ENCODE results near the gene MOB3C. TPM values are rescaled to one million over a fixed set of nuclear protein-coding genes. Genes with fewer than 3 reads are reported as not detected.
"Not testable (repeated sequence)": the region's sequence is repeated elsewhere in the genome, so short reads cannot be mapped to it uniquely, and the experiment has no call there.

Gene MOB3C
- total RNA-seq, 6 experiments from 2014 or later: 2.6 to 6.3 (median 5.7) TPM

DNA sequence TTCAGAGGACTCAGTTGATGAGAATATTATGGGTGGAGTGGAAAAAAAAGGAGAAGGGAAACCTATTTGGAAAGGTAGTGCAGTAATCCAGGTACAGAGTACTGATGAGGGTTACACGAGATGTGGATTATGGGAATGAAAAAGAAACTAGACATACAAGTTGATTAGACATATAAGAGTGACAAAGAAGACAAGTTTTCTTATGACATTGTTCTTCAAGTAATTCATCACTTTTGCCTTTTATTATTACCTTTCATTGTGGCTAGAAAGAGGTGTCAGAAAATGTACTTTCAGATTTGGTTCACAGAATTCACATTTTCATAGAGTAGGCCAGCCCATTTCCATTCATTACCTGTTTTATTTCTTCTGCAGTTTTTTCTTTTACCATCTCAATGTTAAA is 41.2 kb upstream of the MOB3C start:
- no peak for TF ChIP-seq POLR2A (IDR thresholded peaks at IDR 0.05)
- TF ChIP-seq, protein P1, sequence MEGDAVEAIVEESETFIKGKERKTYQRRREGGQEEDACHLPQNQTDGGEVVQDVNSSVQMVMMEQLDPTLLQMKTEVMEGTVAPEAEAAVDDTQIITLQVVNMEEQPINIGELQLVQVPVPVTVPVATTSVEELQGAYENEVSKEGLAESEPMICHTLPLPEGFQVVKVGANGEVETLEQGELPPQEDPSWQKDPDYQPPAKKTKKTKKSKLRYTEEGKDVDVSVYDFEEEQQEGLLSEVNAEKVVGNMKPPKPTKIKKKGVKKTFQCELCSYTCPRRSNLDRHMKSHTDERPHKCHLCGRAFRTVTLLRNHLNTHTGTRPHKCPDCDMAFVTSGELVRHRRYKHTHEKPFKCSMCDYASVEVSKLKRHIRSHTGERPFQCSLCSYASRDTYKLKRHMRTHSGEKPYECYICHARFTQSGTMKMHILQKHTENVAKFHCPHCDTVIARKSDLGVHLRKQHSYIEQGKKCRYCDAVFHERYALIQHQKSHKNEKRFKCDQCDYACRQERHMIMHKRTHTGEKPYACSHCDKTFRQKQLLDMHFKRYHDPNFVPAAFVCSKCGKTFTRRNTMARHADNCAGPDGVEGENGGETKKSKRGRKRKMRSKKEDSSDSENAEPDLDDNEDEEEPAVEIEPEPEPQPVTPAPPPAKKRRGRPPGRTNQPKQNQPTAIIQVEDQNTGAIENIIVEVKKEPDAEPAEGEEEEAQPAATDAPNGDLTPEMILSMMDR (IDR thresholded peaks at IDR 0.05): no peak
- 100% methylated on average over 1 of the region's 1 CpG for WGBS (ENCODE audit: insufficient coverage, low coverage, low lambda C conversion rate, missing lambda C conversion rate)
- Histone ChIP-seq H3K4me3 (no peak overlapping the region), H3K27ac (no peak overlapping the region), H3K4me1 (no peaks in the 10 kb centered on the region), H3K27me3 (no peaks in the 10 kb centered on the region), H3K9me3 (no peaks in the 10 kb centered on the region), H3K36me3 (peaks cover 0 to 38% (median 9%) of the 10 kb centered on the region in 4 donors)
- ATAC-seq (no peak), DNase-seq (no peak)
- intact Hi-C loops (cut with DNase I): no loop called here

DNA sequence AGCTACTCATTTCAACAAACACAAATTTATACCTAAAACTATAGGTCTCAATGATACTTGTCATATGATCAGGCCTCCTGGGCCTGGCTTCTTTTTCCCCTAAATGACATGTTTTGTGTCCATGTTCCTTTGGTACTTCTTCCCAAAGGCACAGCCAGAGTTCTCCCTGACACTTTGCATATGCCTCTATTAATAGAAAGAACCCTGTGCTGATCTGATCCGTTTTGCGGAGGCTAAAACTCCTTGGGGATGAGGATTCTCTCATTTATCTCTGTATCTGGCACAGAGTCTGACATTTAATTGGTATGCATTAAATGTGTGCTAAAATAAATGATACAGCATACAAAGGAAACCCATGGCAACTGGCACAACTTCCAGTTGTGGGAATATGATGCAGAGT is 40.0 kb upstream of the MOB3C start:
- intact Hi-C loops (cut with DNase I): no loop called here
- DNase-seq (no peak), ATAC-seq (no peak)
- no peak overlapping the region for H3K27ac ChIP-seq
- peaks cover 0 to 45% (median 9%) of the 10 kb centered on the region in 4 donors for H3K36me3 ChIP-seq
- WGBS (ENCODE audit: insufficient coverage, low coverage, low lambda C conversion rate, missing lambda C conversion rate): 84% methylated on average over 2 of the region's 2 CpGs
- no peak overlapping the region for H3K4me3 ChIP-seq
- TF ChIP-seq, protein P1 (IDR thresholded peaks at IDR 0.05): no peak
- no peaks in the 10 kb centered on the region for H3K4me1 ChIP-seq
- no peaks in the 10 kb centered on the region for H3K27me3 ChIP-seq
- H3K9me3 ChIP-seq: no peaks in the 10 kb centered on the region

DNA sequence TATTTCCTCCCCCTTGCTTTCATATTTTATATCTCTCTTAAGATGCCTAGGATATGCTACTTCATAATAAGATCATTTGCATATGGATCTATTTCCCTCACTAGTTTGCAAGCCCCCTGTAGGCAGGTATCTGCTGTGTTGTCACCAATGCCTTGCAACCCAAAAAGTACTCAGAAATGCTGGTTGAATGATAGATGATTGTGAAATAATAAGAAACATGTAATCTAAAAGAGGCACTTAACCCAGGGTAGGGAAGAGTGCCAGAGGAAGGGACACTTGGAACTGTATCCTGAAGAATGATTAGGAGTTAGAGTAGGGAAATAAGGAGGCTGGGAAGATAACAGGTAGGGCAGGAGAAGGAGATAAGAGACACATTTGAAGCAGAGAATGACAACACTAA is 39.2 kb upstream of the MOB3C start:
- Histone ChIP-seq H3K4me3 (no peak overlapping the region), H3K27ac (no peak overlapping the region), H3K9me3 (no peaks in the 10 kb centered on the region), H3K27me3 (no peaks in the 10 kb centered on the region), H3K36me3 (peaks cover 0 to 45% (median 9%) of the 10 kb centered on the region in 4 donors), H3K4me1 (no peaks in the 10 kb centered on the region)
- no peak for ATAC-seq
- no peak for TF ChIP-seq POLR2A (IDR thresholded peaks at IDR 0.05)
- TF ChIP-seq, protein P1 (IDR thresholded peaks at IDR 0.05): no peak
- intact Hi-C loops (cut with DNase I): no loop called here
- no peak for DNase-seq

DNA sequence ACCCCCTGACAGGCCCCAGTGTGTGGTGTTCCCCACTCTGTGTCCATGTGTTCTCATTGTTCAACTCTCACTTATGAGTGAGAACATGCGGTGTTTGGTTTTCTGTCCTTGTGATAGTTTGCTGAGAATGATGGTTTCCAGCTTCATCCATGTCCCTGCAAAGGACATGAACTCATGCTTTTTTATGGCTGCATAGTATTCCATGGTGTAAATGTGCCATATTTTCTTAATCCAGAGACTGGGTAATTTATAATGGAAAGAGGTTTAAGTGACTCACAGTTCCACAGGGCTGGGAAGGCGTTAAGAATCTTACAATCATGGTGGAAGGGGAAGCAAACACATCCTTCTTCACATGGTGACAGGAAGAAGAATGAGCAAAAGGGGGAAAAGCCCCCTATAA is 38.1 kb upstream of the MOB3C start:
- H3K27me3 ChIP-seq; H3K4me1 ChIP-seq; H3K9me3 ChIP-seq; ATAC-seq; intact Hi-C loops (cut with DNase I); H3K4me3 ChIP-seq; DNase-seq; H3K27ac ChIP-seq: not testable (repeated sequence)
- peaks cover 0 to 45% (median 9%) of the 10 kb centered on the region in 4 donors for H3K36me3 ChIP-seq
- 100% methylated on average over 1 of the region's 2 CpGs for WGBS (ENCODE audit: insufficient coverage, low coverage, low lambda C conversion rate, missing lambda C conversion rate)

DNA sequence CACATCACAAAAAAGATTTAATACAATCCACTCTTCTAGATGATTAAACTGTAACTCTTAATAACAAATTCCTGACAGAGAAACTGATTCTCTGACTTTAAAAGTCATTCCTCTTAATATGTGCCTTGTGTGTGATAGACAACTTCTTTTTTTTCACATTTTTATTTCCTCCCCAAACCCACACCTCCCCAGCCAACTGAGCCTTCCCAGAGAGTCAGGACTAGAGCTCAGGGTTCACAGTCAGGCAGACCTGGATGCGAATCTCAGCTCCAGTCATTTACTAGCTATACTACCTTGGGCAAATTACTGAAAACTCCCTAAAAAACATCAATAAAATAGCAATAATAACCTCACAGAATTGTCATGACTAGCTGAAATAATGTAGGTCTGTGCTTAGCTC is 37.4 kb upstream of the MOB3C start:
- no peak for TF ChIP-seq POLR2A (IDR thresholded peaks at IDR 0.05)
- TF ChIP-seq, protein P1 (IDR thresholded peaks at IDR 0.05): no peak
- no peak for DNase-seq
- no peak for ATAC-seq
- no peaks in the 10 kb centered on the region for H3K27me3 ChIP-seq
- intact Hi-C loops (cut with DNase I): no loop called here
- WGBS (ENCODE audit: insufficient coverage, low coverage, low lambda C conversion rate, missing lambda C conversion rate): 100% methylated on average over 1 of the region's 1 CpG
- no peaks in the 10 kb centered on the region for H3K4me1 ChIP-seq
- H3K4me3 ChIP-seq: no peak overlapping the region
- H3K36me3 ChIP-seq: peaks cover 0 to 46% (median 9%) of the 10 kb centered on the region in 4 donors
- no peaks in the 10 kb centered on the region for H3K9me3 ChIP-seq
- H3K27ac ChIP-seq: no peak overlapping the region
